Lower leg skin (tissue), 4 donors: ENCODE data around the gene NPAS2. TPM values are rescaled to one million over a fixed set of nuclear protein-coding genes. Genes with fewer than 3 reads are reported as not detected.

ENCODE experiments used
- DNase-seq, 2 donors: peaks; one replicate each; pipeline ENCODE4 v3.0.0-alpha.2; 2019; ENCODE audit warnings: low spot score in 2 of 2
- H3K4me3 ChIP-seq: fragments of 200-600 bp; sonication (generic); 2 replicates; pipeline ENCODE4 v1.5.1; 2017; ENCODE audit warnings: mild to moderate bottlenecking, low read depth; ENCODE audit not compliant: poor library complexity, severe bottlenecking
- POLR2A ChIP-seq, 2 donors: fragments of 450-650 bp; IDR thresholded peaks; one replicate each; pipeline ENCODE4 v1.6.1; 2016 to 2017; ENCODE audit warnings: antibody characterized with exemption in 2 of 2, mild to moderate bottlenecking in 1 of 2, moderate library complexity in 1 of 2
- WGBS, 2 donors: methylation state at CpG; one replicate each; pipeline ENCODE4 v1.1.5; 2018; 5-methylcytosine and 5-hydroxymethylcytosine counted together
- intact Hi-C: fragments of 100-400 bp; cut with DNase I; formaldehyde crosslinking; loops from one replicate; pipeline ENCODE4 v1.15.0; 2023; ENCODE audit warnings: low total_unique reads
- total RNA-seq, 4 donors: library from RNA; depleted of rRNA; stranded (reverse); fragments of >200 nt; gene quantifications; one replicate each; pipeline ENCODE4 v1.1.0, GENCODE V29; 2016
- TF ChIP-seq, protein P1 (sequence below), 3 donors: fragments of 450-650 bp; IDR thresholded peaks; one replicate each; pipeline ENCODE4 v1.5.1; 2016; ENCODE audit warnings: antibody characterized with exemption in 3 of 3, mild to moderate bottlenecking in 3 of 3, moderate library complexity in 2 of 3

The NPAS2 gene
- total RNA-seq, 4 donors from 2014 or later, result 58.0 to 75.5 (median 62.1) TPM

DNA sequence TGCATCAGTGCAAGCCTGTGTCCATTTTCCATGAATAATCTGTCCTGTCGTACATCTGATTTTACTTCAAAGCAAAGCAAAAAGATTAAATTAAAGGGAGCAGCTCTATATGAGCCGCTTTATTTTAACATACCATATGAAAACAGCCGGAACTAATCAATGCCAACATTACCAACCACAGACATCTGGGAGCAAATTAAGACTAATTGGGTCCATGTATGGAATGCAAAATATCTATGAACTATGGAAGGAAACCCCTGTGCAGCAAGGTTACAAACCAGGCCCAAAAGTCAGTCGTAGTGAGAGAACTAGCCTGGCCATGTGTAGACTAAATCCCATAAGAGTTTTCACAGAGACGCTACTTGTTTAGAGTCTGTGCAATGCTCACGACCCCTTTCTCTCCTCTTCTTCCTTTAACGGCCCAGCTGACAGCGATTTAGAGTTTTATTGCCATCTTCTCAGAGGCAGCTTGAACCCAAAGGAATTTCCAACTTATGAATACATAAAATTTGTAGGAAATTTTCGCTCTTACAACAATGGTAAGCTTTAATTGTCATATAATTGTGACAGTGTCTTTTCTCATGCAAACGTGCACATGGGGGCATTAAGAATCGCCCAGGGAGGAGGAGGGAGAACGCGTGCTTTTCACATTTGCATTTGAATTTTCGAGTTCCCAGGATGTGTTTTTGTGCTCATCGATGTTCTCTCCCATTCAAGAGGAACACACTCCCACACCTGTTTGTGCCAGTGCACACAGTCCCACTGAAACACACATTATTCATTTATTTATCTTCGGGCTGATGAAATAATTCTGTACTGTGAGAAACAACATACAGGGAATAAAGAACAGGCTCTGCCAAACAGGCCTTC lies 129.2 kb downstream of the NPAS2 start:
- TF ChIP-seq, protein P1, sequence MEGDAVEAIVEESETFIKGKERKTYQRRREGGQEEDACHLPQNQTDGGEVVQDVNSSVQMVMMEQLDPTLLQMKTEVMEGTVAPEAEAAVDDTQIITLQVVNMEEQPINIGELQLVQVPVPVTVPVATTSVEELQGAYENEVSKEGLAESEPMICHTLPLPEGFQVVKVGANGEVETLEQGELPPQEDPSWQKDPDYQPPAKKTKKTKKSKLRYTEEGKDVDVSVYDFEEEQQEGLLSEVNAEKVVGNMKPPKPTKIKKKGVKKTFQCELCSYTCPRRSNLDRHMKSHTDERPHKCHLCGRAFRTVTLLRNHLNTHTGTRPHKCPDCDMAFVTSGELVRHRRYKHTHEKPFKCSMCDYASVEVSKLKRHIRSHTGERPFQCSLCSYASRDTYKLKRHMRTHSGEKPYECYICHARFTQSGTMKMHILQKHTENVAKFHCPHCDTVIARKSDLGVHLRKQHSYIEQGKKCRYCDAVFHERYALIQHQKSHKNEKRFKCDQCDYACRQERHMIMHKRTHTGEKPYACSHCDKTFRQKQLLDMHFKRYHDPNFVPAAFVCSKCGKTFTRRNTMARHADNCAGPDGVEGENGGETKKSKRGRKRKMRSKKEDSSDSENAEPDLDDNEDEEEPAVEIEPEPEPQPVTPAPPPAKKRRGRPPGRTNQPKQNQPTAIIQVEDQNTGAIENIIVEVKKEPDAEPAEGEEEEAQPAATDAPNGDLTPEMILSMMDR (IDR thresholded peaks at IDR 0.05), result no peak
- TF ChIP-seq POLR2A (IDR thresholded peaks at IDR 0.05), result no peak
- H3K4me3 ChIP-seq, result no peak overlapping the region
- intact Hi-C loops, result no loop called here
- peak in 1 of 2 donors; percentile 17 for DNase-seq
- WGBS, 2 donors, result 82% methylated on average over 16 of the region's 16 CpGs

DNA sequence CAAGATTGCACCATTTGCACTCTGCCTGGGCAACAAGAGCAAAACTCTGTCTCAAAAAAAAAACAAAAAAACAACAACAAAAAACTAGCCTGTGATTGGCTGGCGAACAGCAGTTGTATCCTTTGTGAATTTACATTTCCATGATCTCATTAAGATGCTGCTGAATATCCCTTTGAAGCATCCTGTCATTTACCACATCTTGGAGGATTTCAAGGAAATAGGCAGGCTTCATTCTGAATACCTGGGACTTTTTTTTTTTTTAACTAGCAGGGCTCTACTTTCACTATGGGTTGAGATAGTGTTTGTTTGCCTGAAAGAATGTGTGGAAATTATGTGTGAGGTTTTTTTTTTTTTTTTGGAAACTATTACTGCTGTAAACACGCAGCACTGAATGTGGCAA lies 132.6 kb downstream of the NPAS2 start:
- DNase-seq, result no peak
- WGBS, 2 donors, result 92 to 95% methylated on average over 2 of the region's 2 CpGs
- intact Hi-C loops, result no loop called here
- TF ChIP-seq, protein P1 (IDR thresholded peaks at IDR 0.05), result no peak
- no peak for TF ChIP-seq POLR2A (IDR thresholded peaks at IDR 0.05)
- no peak overlapping the region for H3K4me3 ChIP-seq

DNA sequence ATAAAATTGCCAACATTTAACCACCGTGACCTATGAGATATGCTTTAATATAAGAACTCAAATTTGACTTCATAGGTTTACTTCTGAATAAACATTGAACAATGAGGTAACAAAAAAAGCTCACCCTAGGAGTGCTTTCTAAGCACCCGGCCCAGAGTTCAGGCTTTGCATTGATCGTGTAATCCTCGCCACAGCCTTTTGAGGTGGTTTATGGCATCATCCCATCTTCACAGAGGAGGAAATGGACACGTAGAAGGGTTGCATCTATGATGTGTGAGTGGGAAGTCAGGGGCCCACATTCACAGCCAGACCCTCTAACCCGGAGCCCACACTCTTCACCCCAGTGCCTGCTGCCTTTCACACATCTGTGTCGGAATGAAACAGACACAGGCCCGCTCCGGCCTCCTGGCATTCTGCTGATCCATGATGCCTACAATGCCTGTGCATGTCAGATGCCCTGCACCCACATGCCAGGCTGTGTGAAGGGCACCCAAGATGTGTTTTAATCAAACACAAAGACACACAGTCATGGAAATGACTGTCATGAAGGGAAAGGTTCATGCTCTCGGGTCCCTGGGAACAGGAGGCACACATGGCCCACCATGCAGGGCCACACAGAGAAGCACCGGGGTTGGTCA lies 133.6 kb downstream of the NPAS2 start:
- H3K4me3 ChIP-seq, result no peak overlapping the region
- TF ChIP-seq POLR2A (IDR thresholded peaks at IDR 0.05), result no peak
- TF ChIP-seq, protein P1 (IDR thresholded peaks at IDR 0.05), result no peak
- intact Hi-C loops, result no loop called here
- WGBS, 2 donors, result 89 to 94% methylated on average over 10 to 11 of the region's 11 CpGs
- no peak for DNase-seq

DNA sequence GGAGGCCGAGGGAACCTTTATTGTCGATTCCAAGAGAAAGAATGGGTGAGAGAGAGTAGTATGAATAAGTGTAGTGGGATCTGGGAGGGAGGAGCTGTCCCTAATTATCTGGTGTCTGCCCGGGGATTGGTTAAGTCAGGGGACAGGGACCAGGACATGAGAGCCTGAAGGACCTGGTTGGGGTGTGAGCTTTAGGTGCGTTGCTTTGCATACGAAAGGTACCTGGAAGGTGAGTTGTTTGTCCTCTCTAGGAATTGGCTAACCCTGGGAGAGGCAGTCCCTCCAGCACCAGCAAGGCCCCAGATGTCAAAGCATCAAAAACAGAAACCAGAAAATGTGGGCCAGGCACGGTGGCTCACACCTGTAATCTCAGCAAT lies 134.1 kb downstream of the NPAS2 start:
- intact Hi-C loops, result no loop called here
- no peak for DNase-seq
- WGBS, 2 donors, result 75 to 90% methylated on average over 6 of the region's 6 CpGs
- TF ChIP-seq, protein P1 (IDR thresholded peaks at IDR 0.05), result no peak
- no peak for TF ChIP-seq POLR2A (IDR thresholded peaks at IDR 0.05)
- no peak overlapping the region for H3K4me3 ChIP-seq

DNA sequence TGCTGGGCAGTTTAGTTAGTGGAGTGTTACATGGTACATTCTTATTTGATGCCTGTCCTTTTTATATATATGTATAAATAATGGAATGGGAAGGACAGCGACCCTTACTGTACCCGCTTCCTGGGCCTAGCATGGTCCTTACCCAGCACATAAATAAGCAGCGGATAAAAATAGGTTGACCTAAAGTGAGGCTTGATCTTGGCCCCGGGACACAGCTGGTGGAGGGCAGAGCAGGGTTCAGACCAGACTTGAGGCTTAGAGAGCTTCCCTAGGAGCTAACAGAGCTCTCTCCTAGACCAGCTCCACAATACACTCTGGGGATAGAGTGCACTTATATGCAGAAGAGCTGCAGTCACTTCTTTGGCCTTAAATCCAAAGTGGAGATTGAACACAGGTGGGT lies 135.3 kb downstream of the NPAS2 start:
- no peak for TF ChIP-seq POLR2A (IDR thresholded peaks at IDR 0.05)
- TF ChIP-seq, protein P1 (IDR thresholded peaks at IDR 0.05), result no peak
- no peak for DNase-seq
- intact Hi-C loops, result no loop called here
- no peak overlapping the region for H3K4me3 ChIP-seq
- 93 to 96% methylated on average over 4 of the region's 4 CpGs for WGBS, 2 donors
